SIG-M5 treated with dmso at 0.1 percent for 504 hours (cell line): ENCODE data around the gene GALNT18.
"Not testable (repeated sequence)": the region's sequence is repeated elsewhere in the genome, so short reads cannot be mapped to it uniquely, and the experiment has no call there.

Experiments
- DNase-seq: peaks from one replicate; lab custom pipeline; 2025; ENCODE audit not compliant: unreplicated experiment; lab: John Stamatoyannopoulos, UW

GALNT18 gene

GRCh38 chr11:11467312-11467711, 154.5 kb downstream of the GALNT18 start:
- no peak for DNase-seq

DNA sequence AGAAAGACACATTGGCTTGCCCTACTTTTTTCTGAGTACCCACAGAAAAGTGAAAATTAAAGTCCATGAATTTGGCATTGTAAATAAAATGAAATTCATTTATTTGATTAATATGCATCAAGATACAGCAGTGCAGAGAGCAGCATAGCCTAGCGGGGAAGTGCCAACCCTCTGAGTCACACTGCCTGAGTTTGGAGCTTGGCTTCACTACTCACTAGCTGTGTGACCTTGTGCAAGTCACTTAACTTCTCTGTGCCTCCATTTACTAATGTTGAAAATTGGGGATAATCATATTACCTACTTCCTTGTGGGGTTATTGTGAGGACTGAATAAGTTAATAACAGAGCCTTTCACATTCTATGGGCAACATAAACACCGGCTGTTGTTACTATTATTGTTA, 157.2 kb downstream of the GALNT18 start:
- DNase-seq: no peak

DNA sequence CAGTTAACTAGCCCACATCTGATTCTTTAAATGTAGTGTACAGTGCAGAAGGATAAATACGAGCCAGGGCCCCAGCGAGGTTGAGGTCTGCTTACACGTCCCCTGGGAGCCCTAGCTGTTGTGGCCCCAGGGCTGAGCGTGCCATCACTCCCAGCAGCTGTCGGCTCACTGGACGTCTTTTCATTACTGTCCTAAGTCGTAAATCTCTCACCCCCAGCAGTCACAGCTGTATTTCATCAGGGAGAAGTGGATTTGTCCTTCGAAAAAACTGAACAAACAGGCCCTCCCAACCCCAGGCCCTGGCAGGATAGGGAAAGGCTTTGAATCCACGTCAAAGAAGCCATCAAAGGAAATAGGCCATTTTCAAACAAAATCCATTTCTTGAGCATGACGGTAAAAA, 158.4 kb downstream of the GALNT18 start:
- no peak for DNase-seq

- no peak for DNase-seq
These were observed 160.3 kb downstream of the GALNT18 start for GRCh38 chr11:11461473-11461872.

DNA sequence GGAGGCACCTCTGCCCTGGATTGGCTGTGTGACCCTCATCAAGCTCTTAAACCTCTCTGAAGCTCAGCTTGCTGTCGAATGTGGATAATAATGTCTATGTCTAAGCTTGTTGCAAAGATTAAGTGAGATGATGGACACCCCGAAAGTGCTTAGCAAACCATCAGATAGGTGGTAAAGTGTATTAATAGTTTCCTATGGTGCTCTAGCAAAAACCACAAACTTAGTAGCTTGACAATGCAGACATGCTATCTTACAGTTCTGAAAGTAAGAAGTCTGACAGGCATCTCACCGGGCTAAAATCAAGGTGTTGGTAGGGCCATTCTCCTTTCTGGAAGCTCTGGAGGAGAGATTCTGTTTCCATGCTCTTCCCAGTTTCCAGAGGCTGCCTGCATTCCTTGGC, 162.2 kb downstream of the GALNT18 start:
- DNase-seq: no peak

DNA sequence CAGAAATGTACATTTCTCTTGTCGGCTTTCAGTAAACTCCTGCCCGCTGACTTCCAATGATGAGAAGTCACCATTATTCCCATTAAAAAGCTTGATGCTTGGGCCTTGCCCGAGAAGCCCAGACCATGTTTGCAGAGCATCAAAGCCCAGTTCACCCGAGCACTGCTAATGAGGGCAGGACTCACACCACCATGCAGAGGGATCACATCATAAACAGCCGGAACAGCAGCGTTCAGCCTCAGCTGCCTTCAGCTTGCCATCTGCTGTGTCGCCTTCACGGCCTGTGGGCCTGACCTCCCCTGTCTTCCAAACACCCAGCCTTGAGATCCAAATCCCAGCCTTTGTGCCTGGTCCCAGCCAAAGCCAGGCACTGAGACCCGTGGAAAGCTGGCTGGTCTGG, 163.3 kb downstream of the GALNT18 start:
- DNase-seq: no peak

DNA sequence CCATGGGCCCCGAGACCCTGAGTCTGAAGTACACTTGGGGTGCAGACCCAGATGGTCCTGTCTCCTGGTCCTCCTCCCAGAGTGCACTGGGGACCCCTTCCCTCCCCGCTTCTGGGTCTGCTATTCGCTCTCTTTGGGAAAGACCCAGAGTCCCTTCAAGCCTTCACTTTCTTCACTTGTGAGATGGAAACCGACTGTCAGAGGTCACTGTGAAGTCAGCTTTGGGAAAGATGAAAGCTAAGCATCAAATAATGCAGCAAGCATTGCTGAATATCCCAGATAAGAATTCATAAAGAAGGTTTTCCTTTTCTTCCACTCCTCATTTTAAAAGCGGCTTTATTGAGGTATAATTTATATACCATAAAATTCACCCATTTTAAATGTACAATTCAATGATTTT, 163.8 kb downstream of the GALNT18 start:
- DNase-seq: no peak

DNA sequence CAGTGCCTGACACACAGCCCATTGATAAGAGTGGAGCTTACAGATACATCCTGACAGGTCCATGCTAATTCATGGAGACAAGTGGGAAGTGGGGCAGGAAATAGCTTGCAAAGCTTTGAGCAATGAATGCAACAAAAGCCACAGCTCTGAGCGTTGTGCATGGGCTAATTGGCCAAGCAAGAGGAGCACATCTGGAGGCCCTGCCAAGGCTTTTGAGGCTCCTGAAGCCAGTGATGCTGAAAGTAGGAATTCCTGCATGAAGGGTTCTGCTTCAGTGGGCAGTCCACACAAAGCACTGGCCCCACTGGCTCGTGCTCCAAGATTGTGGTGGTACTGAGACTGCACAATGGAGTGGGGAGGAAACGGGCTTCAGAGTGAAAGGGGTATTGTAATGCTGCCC, 164.9 kb downstream of the GALNT18 start:
- DNase-seq: no peak

- no peak for DNase-seq
These were observed 167.1 kb downstream of the GALNT18 start for GRCh38 chr11:11454671-11455223.

GRCh38 chr11:11451501-11452005, 170.3 kb downstream of the GALNT18 start:
- no peak for DNase-seq

- no peak for DNase-seq
These were observed 171.0 kb downstream of the GALNT18 start for GRCh38 chr11:11450744-11451362.

DNA sequence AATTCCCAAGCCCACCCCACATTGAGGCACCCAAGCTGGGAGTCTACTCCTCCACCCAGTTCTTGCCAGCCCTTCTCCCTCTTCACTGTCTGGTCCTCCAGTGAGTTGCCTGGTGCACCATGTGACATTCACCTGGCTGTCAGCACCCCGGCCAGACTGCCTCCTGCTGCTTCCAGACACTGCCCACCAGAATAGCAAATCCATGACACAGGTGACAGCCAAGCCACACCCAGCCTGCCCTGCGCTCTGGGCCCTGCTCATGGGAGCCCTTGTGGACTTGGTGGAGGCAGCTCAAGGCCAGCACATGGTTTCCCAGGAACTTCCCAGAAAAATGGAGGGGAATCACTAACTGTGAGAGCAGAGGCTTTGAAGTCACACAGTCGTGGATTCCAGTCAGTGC, 172.5 kb downstream of the GALNT18 start:
- no peak for DNase-seq

DNA sequence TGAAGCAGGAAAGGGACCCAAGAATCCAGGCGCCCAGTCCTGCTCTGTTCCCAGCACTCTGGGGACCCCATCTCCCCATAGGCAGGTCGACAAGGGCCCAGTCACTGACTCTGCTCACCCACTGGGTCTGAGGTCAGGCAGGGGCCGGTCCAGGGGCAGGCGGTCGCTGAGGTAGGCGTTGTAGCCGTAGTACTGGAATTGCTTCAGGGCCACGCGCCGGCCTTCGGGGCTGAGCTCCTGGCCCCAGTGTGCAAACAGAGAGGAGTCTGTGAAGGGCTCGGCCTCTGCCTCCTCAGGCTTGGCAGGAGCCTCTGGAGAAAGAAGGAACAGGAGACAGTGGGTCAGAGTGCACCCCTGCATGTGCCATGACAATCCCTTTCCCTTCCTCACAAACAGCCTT, 173.2 kb downstream of the GALNT18 start:
- DNase-seq: no peak

DNA sequence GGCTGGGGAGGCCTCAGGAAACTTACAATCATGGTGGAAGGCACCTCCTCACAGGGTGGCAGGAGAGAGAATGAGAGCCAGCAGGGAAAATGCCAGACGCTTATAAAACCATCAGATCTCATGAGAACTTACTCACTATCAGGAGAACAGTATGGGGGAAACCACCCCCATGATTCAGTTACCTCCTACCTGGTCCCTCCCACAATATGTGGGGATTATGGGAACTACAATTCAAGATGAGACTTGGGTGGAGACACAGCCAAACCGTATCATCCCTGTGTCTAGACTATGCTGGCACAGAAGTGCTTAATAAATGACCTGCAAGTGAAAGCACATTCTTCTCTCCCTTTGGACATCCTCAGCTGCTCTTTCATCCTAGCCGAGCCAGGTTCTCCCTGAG, 174.2 kb downstream of the GALNT18 start:
- DNase-seq: not testable (repeated sequence)

DNA sequence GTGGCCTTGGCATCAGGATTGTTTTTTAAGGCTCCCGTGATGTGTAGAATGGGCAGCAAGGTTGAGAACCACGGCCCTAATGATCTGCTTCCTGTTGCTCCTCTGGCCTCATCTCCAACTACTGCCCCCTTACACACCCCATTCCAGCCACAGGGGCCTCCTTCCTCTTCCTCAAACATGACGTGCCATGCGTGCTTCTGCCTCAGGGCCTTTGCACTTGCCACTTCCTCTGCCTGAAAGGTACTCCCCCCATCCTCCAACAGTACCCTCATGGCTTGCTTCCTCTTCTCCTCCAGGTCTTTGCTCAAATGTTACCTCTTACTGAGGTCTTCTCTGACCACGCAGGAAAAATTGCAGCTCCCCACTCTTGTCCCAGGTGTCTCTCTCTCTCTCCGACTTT, 174.8 kb downstream of the GALNT18 start:
- DNase-seq: no peak

DNA sequence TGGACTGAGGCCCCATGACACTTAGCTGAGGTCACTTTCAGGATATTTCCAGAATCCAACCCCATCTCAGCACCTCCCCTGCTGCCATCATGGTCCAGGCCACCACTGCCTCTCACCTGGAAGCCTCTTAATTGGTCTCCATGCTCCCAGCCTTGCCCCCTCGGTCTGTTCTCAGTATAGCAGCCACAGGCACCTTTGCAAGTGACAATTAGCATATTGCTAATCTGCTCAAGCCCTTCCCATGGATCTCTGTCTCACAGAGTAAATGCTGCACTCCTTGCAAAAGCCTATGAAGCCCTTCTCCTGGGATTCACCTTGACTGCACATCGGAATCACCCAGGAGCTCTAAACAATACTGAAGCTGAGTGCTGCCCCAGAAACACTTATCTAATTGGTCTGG, 175.2 kb downstream of the GALNT18 start:
- DNase-seq: no peak

DNA sequence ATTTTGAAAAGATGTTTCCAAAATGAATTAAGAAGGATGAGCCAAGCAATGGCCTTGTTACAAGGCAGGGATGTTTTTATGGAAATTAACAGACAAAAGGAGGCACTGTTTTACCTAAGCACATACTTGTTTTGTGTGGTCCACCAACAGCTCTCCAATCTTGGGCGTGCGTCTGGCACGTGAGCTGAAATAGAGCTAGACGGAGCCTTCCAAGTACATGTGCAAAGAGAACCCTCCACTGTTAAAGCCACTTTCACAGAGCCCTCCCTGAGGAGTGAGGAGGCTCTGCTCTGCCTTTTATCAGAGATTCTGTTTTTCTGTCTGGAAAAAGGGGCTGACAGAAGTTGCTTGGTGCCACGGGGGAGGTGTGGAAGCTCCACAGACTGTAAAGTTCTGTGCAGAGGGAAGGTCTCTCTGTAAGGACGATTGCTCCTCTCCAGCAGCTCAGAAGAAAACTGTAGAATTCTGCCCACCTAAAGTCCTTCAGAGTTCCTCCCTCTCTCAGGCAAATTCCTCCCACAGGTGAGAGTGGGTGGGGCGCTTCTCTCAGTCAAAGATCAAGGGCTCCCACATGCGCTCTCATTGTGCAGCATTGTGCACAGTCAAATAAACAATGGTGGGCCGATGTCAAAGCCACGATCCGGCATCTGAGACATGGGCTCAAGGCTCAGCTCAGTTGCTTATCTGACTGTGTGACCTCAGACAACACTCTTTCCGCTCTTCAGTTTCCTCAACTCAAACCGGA, 176.2 kb downstream of the GALNT18 start:
- no peak for DNase-seq

DNA sequence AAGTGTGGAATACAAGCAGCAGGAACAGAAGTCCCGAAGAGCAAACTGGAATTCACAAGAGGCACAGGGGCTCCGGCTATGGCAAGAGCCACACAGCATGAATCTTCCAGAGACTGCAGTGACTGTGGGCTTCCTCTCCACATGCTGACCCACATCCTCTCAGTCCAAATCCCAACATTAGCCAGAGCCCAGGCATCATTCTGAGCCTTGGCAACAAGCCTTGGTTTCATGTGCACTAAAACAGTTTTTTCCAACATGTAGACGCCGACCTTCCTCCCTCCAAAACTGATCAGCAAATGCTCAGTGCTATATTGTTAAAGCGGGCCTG, 177.0 kb downstream of the GALNT18 start:
- no peak for DNase-seq

DNA sequence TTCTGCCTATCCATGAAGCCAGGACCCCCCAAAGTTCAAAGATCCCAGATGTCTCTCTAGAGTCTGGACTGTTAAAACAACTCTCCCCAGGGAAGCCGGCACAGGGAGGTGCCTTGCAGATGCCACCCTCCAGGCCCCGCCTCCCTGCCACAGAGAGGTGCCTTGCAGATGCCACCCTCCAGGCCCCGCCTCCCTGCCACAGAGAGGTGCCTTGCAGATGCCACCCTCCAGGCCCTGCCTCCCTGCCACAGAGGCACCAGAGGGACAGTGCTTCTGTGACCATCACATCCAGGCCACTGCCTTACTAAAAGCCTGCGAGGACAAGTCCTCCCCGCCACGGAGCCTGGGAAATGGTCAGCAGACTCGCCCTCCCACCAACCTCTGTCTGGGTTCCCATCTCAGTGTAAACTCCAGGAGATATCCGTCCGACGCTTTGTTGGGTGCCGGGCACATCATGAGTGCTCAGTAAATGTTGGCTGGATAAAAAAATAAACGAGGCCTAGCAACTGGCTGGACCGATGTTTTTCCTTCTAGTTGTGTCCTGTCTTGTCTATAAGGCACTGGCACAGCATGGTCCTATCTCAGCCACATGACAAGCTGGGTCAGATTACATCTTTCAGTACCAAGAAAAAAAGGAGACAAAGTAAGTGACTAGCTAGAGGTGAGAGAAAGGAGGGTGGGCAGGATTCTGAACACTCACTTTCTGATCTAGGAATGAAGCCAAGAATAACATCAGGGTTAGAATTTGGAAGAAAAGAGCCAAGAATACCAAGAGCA, 177.6 kb downstream of the GALNT18 start:
- no peak for DNase-seq

DNA sequence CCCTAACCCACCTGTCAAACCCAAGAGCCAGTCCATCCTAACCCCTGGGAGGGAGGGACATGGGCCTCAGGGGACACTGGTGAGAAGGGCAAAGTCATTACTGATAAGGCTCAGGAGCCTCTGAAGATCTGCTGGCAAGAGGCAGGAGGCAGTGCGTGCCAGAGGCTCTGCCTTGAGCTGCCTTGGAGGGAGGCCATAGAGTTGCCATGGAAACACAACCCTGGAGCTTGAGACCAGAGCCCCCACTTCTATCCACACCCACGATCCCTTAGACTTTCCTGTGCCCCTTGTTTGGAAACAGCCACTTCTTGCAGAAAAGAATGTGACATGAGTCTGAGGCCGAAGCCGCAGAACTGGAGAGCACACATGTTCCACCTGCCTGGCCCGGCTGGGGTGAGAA, 179.0 kb downstream of the GALNT18 start:
- DNase-seq: no peak

DNA sequence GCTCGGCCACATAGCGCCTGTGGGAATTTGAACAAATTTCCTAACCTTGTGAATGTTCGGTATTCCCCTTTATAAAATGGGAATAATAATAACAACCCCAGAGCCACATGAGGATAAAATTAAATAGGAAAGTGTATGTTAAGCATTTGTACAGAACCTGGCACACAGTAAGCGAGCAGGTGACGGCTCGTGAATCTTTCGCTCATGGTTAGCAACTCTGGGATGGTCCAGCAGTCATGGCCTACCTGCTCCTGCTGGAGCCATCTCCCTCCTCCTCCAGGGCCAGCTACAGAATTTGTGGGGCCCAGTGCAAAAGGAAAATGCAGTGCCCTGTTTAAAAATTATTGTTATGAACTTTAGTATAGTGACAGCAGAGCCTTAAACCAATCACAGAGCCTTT, 180.3 kb downstream of the GALNT18 start:
- DNase-seq: no peak

- DNase-seq: no peak
These were observed 180.7 kb downstream of the GALNT18 start for GRCh38 chr11:11441091-11441490.
